Naive B cell (primary cell): ENCODE data around the gene MTG2. TPM values are rescaled to one million over a fixed set of nuclear protein-coding genes. Genes with fewer than 3 reads are reported as not detected.

ENCODE experiments used
- ATAC-seq, 2 donors: fragments of 150-1000 bp; cut with Tn5 transposase; 2 replicates each; pipeline ENCODE4 v1.10.0; 2021; ENCODE audit warnings: low read depth in 2 of 2, mild to moderate bottlenecking in 2 of 2, moderate library complexity in 2 of 2
- DNase-seq: peaks from one replicate; pipeline ENCODE4 v3.0.0; 2022
- H3K27ac Mint-ChIP-seq, 6 donors: one replicate each; pipeline ENCODE4 v1.8.0; 2020 to 2022; ENCODE audit warnings: mild to moderate bottlenecking in 6 of 6, mixed read lengths in 6 of 6, moderate library complexity in 5 of 6, inconsistent platforms in 2 of 6
- H3K27me3 Mint-ChIP-seq, 3 donors: one replicate each; pipeline ENCODE4 v1.8.0; 2021 to 2022; ENCODE audit warnings: mixed read lengths in 3 of 3, mild to moderate bottlenecking in 1 of 3
- H3K36me3 Mint-ChIP-seq, 2 donors: one replicate each; pipeline ENCODE4 v1.8.0; 2020 to 2022; ENCODE audit warnings: mixed read lengths in 2 of 2, inconsistent platforms in 1 of 2, mild to moderate bottlenecking in 1 of 2
- H3K4me1 Mint-ChIP-seq, 3 donors: one replicate each; pipeline ENCODE4 v1.8.0; 2020 to 2022; ENCODE audit warnings: mixed read lengths in 3 of 3, inconsistent platforms in 1 of 3, mild to moderate bottlenecking in 1 of 3, moderate library complexity in 1 of 3
- H3K4me3 Mint-ChIP-seq, 8 donors: one replicate each; pipeline ENCODE4 v1.8.0; 2020 to 2022; ENCODE audit warnings: mild to moderate bottlenecking in 8 of 8, mixed read lengths in 8 of 8, moderate library complexity in 8 of 8, inconsistent platforms in 2 of 8
- H3K9me3 Mint-ChIP-seq, 7 donors: one replicate each; pipeline ENCODE4 v1.8.0; 2020 to 2022; ENCODE audit warnings: mixed read lengths in 7 of 7, mild to moderate bottlenecking in 5 of 7, inconsistent platforms in 2 of 7, moderate library complexity in 1 of 7
- polyA plus RNA-seq, 6 donors: library from polyadenylated mRNA; unstranded; fragments of 300-500 nt; fragmentation: Illumina TruSeq; gene quantifications; one replicate each; pipeline ENCODE4 v1.2.3, GENCODE V29; 2021; ENCODE audit warnings: low read depth in 6 of 6

Gene MTG2
- polyA plus RNA-seq, 6 donors from 2014 or later, result 12.7 to 19.1 (median 16.3) TPM

DNA sequence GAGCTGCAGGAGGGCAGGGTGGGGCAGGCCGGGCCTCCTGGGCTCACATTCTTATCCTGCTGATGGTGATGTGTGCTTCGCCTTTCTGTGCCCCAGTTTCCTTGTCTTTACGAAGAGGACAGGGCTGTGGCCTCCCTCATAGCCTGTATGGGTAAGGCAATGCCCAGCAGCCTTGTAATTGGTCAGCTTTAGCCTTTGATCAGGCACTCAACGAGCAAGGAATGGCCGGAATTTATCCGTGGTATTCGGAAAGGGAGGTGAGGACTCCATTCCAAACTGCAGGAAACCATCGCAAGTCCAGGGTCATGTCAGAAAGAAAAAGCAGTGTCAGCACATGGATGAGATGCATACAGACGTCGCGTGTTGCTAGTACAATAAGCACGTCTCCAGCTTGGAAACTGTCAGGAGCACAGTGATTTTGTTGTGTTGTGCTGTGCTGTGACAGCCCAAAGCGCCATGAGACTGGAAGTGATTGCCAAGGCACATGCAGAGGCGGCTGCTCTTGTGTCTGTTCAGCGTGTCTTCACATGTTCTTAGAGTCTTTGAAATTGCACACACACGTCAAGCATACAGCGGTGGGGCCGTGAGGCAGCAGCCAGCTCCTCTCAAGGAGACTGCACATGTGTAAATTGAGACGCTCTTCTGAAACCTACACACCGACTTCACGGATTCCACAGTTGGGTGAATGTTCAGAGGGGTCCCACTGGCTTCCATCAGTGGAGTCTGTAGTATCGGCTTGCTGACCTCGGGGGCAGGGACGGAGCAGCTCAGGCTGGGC is 33.1 kb upstream of the MTG2 start:
- DNase-seq, result no peak
- no peaks in the 10 kb centered on the region for H3K27me3 Mint-ChIP-seq
- H3K4me3 Mint-ChIP-seq, result peak overlapping the region in 1 of 8 donors; percentile 57
- H3K27ac Mint-ChIP-seq, result no peak overlapping the region
- peaks cover 30 to 50% (median 37%) of the 10 kb centered on the region in 3 donors for H3K4me1 Mint-ChIP-seq
- H3K9me3 Mint-ChIP-seq, result peaks cover 0 to 5% (median 2%) of the 10 kb centered on the region in 7 donors
- peaks cover 15 to 25% of the 10 kb centered on the region in 2 donors for H3K36me3 Mint-ChIP-seq
- no peak for ATAC-seq

DNA sequence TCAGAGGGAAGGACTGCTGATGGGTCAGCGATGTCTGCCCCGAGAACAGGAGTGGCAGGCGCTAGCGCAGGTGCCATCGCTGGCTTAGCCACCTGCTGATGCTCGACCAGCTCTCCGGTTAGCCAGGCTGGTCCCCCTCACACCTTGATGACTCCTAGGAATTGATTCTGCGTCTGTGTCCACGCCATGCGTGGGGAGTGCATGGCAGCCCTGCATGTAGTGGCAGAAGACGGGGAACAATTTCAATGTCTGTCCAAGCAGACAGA is 32.6 kb upstream of the MTG2 start:
- H3K36me3 Mint-ChIP-seq, result peaks cover 15 to 29% of the 10 kb centered on the region in 2 donors
- H3K27ac Mint-ChIP-seq, result no peak overlapping the region
- H3K4me3 Mint-ChIP-seq, result peak overlapping the region in 1 of 8 donors; percentile 57
- DNase-seq (no peak), ATAC-seq (no peak)
- peaks cover 25 to 45% (median 35%) of the 10 kb centered on the region in 3 donors for H3K4me1 Mint-ChIP-seq
- H3K27me3 Mint-ChIP-seq, result no peaks in the 10 kb centered on the region
- peaks cover 0 to 5% (median 2%) of the 10 kb centered on the region in 7 donors for H3K9me3 Mint-ChIP-seq

DNA sequence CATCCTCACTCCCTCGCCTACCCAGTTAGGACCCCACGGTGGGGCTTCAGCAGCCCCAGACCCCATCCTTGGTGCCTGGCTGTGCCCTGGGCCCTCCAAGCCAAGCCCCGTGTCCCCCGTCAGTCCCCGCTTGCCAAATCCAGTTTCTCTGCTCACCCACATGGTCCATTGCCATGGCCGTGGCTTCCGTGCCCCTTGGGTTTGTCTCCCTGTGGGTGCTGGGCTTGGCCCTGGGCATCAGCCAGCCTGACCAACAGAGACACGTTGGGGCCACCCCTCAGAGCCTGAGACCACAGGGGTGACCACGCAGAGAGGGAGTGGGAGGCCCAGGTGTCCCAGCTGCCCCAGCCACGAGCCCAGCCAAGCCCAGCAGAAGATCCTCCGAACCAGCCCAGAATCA is 31.6 kb upstream of the MTG2 start:
- Mint-ChIP-seq H3K27ac (no peak overlapping the region), H3K4me3 (no peak overlapping the region), H3K27me3 (no peaks in the 10 kb centered on the region), H3K36me3 (peaks cover 15 to 29% of the 10 kb centered on the region in 2 donors), H3K4me1 (peaks cover 26 to 35% (median 29%) of the 10 kb centered on the region in 3 donors), H3K9me3 (peaks cover 0 to 5% (median 2%) of the 10 kb centered on the region in 7 donors)
- ATAC-seq (no peak), DNase-seq (no peak)

DNA sequence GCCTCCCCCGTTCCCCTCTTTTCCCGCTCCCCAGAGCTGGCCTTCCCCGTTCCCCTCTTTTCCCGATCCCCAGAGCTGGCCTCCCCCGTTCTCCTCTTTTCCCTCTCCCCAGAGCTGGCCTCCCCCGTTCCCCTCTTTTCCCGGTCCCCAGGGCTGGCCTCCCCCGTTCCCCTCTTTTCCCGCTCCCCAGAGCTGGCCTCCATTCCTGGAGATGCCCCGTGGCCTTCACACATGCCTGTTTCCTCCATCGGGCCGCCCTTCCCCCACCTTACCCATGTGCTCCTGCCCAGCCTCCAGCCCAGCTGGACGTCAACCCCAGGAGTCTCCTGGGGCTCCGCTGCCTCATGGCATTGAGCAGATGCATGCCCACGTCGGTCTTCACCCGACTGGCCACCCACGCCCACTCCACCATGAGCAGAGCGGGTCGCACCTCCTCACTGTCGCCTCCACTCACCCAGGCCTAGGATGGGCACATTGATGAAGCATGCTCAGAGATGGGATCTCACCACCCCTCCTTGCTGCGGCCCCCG is 30.9 kb upstream of the MTG2 start:
- peaks cover 0 to 5% (median 2%) of the 10 kb centered on the region in 7 donors for H3K9me3 Mint-ChIP-seq
- peak overlapping the region in 1 of 8 donors; percentile 33 for H3K4me3 Mint-ChIP-seq
- H3K4me1 Mint-ChIP-seq, result peaks cover 26 to 34% (median 31%) of the 10 kb centered on the region in 3 donors
- no peak for ATAC-seq
- DNase-seq, result no peak
- no peak overlapping the region for H3K27ac Mint-ChIP-seq
- peaks cover 15 to 29% of the 10 kb centered on the region in 2 donors for H3K36me3 Mint-ChIP-seq
- H3K27me3 Mint-ChIP-seq, result no peaks in the 10 kb centered on the region

DNA sequence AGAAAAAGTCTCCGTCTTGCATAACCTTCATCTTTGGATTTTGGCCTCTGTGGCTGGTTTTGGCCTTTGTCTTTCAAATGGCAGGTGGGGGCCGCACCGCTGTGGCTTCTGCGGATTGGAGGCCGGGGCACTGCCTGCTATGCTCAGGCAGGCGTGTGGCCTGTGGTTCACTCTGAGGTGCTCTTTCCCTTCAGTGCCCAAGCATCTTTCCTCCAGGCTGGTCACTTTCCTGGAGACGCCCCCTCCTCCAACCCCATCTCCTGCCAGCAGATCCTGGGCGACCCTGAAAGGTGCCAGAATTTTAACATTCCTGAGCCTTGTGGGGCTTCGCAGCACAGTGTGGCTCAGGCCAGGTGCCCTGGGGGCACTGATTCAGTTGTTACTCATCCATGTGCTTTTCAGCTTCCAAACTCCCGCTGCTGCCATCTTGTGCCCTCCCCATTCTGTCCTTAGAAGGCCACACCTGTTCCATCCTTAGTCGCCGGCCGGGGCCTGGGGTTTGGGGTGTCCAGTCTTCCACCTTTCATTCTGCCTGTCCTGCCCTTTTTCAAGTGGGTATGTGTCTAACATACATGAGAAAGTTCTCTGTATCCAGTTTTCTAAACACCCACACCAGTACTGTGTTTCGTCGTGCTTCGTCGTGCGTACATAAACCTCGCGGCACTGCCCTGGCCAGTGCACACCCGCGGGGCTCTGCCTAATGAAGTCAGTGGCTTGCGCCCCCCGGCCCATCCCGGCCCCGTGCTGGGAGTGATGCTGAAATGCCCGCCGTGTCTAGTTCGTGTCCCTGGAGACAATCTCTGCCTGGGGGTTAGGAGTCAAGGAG is 27.2 kb upstream of the MTG2 start:
- Mint-ChIP-seq H3K27me3 (no peaks in the 10 kb centered on the region), H3K27ac (peak overlapping the region in 1 of 6 donors; percentile 10), H3K9me3 (peaks cover 0 to 5% (median 2%) of the 10 kb centered on the region in 7 donors), H3K4me1 (peaks cover 10 to 14% (median 12%) of the 10 kb centered on the region in 3 donors), H3K4me3 (no peak overlapping the region), H3K36me3 (peaks cover 15 to 29% of the 10 kb centered on the region in 2 donors)
- ATAC-seq (no peak), DNase-seq (no peak)

DNA sequence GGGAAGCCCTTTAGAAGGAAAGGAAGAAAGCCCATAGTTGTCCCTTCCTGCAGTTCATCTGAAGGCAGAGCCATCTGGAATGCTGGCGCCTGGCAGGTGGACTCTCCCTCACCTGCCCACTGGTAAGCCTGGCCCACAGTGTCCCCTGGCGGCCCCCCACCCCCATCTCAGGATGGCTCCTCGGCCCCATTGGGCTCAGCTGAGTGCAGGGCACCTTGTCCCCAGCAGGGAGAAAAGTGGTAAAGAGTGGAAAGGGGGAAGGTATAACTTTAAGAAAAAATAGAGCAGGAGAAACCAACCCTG is 26.6 kb upstream of the MTG2 start:
- DNase-seq (no peak), ATAC-seq (no peak)
- H3K4me1 Mint-ChIP-seq, result peaks cover 10 to 12% (median 11%) of the 10 kb centered on the region in 3 donors
- H3K27me3 Mint-ChIP-seq, result no peaks in the 10 kb centered on the region
- H3K9me3 Mint-ChIP-seq, result peaks cover 0 to 5% (median 2%) of the 10 kb centered on the region in 7 donors
- H3K27ac Mint-ChIP-seq, result no peak overlapping the region
- no peak overlapping the region for H3K4me3 Mint-ChIP-seq
- H3K36me3 Mint-ChIP-seq, result peaks cover 15 to 29% of the 10 kb centered on the region in 2 donors

DNA sequence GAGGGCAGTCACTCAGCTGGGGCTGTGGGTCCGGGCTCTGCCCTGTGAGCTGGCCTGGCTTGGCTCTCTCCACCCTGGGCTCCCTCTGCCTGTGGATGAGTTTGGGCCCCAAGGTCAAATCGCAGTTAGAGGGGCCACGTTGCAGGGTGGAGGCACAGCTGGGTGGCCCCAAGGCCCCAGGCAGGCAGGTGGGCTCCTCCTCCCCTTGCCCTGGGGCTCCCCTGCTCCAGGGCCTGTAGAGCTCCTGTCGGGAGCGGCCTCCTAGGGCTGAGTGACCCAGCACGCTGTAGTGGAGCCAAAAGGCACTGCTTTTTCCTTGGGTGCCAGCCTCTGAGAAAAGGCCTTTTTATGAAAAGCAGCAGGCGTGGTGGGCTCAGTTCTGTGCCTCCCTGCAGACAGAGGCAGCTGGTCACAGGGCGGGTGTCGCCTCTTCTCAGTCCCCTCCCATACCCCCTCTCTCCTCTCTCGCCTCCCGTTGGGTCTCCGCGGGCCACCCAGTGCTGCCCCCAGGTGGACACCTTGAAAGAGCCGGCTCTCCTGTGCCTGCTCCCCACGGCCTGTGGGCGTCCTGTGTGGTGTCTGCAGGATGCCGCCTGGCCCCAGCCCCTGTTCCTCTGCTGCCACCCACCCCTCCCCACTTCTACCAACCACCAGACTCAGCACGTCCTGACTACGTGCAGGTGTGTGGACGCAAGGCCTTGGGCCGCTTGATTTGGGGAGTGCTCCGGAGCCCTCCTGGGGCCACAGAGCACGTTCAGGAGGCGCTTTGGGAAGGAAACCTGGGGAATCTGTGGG is 26.0 kb upstream of the MTG2 start:
- H3K27ac Mint-ChIP-seq, result no peak overlapping the region
- DNase-seq (peak; percentile 70), ATAC-seq (peak; percentile 91 to 97)
- H3K9me3 Mint-ChIP-seq, result peaks cover 0 to 5% (median 2%) of the 10 kb centered on the region in 7 donors
- peaks cover 10 to 12% (median 11%) of the 10 kb centered on the region in 3 donors for H3K4me1 Mint-ChIP-seq
- no peaks in the 10 kb centered on the region for H3K27me3 Mint-ChIP-seq
- H3K4me3 Mint-ChIP-seq, result no peak overlapping the region
- peaks cover 15 to 29% of the 10 kb centered on the region in 2 donors for H3K36me3 Mint-ChIP-seq

DNA sequence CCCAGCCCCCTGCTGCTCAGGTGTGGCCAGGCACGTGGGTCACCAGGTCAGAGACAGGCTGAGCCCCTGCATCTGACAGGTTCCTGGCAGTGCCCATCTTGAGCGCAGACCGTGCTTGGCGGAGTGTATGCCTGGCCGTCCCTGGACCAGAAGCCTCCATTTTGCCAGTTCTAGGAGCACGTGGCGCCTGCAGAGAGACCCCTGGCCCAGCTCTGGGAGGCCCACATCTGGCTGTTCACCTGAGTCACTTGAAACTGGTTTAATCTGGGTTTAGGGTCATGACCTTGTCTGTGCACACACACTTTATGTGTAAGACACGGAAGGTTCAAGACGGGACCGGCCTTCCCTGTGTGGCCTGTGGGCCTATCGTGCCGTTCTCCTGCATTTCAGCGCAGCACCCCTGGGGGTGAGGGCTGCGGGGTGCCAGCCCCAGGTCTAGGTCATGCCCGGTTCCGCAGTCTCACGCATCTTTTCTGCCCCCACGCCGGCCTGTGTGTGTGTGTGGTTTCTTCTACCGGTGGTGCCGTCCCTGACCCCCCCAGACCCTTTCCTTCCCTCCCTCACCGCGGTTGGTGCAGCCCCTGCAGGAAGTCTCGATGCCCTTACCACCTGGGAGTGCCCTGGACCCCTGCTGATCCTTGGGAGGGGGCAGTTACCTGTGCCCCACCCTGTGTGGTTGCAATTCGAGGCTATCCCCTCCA is 25.3 kb upstream of the MTG2 start:
- Mint-ChIP-seq H3K4me1 (peaks cover 7 to 10% (median 8%) of the 10 kb centered on the region in 3 donors), H3K36me3 (peaks cover 15 to 25% of the 10 kb centered on the region in 2 donors), H3K27me3 (no peaks in the 10 kb centered on the region), H3K9me3 (peaks cover 0 to 5% (median 2%) of the 10 kb centered on the region in 7 donors), H3K4me3 (no peak overlapping the region), H3K27ac (no peak overlapping the region)
- DNase-seq, result no peak
- ATAC-seq, result no peak

DNA sequence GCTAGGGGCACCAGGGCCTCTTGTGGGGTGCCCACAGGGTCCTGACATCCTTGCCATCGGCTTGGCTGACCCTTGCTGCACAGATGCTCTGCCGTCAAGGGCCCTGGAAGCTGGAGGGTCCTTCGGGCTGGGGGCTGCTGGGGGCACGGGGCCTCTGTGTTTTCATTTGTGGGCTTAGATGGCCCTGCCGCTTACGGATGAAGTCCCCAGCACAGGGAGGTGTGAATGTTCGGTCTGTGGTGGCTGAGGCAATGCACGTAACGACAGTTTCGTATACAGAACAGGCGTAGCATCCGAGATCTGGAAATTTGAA is 24.8 kb upstream of the MTG2 start:
- no peaks in the 10 kb centered on the region for H3K27me3 Mint-ChIP-seq
- peaks cover 0 to 5% (median 2%) of the 10 kb centered on the region in 7 donors for H3K9me3 Mint-ChIP-seq
- DNase-seq, result no peak
- H3K4me1 Mint-ChIP-seq, result peaks cover 4 to 10% (median 5%) of the 10 kb centered on the region in 3 donors
- H3K36me3 Mint-ChIP-seq, result peaks cover 11 to 20% of the 10 kb centered on the region in 2 donors
- no peak for ATAC-seq
- H3K4me3 Mint-ChIP-seq, result no peak overlapping the region
- H3K27ac Mint-ChIP-seq, result no peak overlapping the region

DNA sequence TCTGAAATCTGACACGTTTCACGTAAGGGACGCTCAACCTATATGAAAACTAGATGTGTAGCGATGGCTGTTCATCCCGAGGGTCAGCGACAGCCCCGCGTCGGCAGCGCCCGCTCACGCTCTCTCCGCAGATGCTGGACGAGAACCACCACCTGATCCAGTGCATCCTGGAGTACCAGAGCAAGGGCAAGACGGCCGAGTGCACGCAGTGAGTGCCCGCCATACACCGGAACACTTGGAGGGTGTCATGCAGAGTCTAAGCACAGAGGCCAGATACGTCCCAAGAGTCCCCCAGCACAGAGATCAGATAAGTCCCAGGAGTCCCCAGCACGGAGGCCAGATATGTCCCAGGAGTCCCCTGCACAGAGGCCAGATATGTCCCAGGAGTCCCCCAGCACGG is 24.3 kb upstream of the MTG2 start:
- H3K9me3 Mint-ChIP-seq, result peaks cover 0 to 3% (median 0%) of the 10 kb centered on the region in 7 donors
- no peaks in the 10 kb centered on the region for H3K27me3 Mint-ChIP-seq
- H3K36me3 Mint-ChIP-seq, result peaks cover 7 to 15% of the 10 kb centered on the region in 2 donors
- no peak for ATAC-seq
- H3K4me1 Mint-ChIP-seq, result peaks cover 4 to 10% (median 5%) of the 10 kb centered on the region in 3 donors
- peak overlapping the region in 1 of 8 donors; percentile 44 for H3K4me3 Mint-ChIP-seq
- no peak for DNase-seq
- no peak overlapping the region for H3K27ac Mint-ChIP-seq

DNA sequence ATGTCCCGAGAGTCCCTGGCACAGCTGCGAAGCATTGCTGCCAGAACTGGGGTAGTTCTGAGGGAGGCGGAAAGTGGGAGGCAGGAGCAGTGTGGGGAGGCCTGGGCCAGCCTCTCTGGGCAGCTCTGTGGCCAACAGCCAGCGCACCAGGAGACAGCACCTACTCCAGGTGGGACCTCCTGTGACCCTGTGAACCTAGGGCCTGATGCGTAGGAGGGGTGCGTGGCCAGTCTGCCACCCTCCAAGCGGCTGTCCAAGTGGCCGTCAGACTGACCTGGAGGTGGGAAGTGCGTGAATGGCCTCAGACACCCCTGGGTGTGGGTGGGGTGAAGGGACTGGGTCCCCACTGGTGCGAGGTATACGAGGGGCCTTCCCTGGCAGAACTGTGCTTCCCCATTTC is 23.8 kb upstream of the MTG2 start:
- Mint-ChIP-seq H3K9me3 (no peaks in the 10 kb centered on the region), H3K27me3 (no peaks in the 10 kb centered on the region), H3K36me3 (peaks cover 2 to 9% of the 10 kb centered on the region in 2 donors), H3K4me1 (peaks cover 4 to 10% (median 5%) of the 10 kb centered on the region in 3 donors), H3K27ac (no peak overlapping the region), H3K4me3 (no peak overlapping the region)
- ATAC-seq, result no peak
- no peak for DNase-seq

DNA sequence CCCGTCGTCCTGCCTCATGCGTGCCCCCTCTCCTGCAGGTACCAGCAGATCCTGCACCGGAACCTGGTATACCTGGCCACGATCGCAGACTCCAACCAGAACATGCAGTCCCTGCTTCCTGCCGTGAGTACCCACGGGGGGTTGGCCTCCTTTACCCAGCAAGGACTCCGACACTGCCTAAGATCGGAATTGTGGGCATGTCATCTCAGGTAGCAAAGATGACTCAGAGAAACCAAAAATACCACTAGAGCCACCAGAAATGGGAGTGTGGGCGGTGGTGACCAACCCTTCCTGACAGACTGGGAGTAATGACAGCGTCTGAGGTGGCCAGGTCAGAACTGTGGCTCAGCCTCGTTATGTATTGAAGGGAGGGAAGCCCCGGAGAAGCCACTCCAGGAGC is 23.0 kb upstream of the MTG2 start:
- DNase-seq (no peak), ATAC-seq (no peak)
- no peak overlapping the region for H3K27ac Mint-ChIP-seq
- no peaks in the 10 kb centered on the region for H3K9me3 Mint-ChIP-seq
- peaks cover 0 to 3% of the 10 kb centered on the region in 2 donors for H3K36me3 Mint-ChIP-seq
- peaks cover 4 to 10% (median 5%) of the 10 kb centered on the region in 3 donors for H3K4me1 Mint-ChIP-seq
- H3K27me3 Mint-ChIP-seq, result no peaks in the 10 kb centered on the region
- H3K4me3 Mint-ChIP-seq, result no peak overlapping the region

DNA sequence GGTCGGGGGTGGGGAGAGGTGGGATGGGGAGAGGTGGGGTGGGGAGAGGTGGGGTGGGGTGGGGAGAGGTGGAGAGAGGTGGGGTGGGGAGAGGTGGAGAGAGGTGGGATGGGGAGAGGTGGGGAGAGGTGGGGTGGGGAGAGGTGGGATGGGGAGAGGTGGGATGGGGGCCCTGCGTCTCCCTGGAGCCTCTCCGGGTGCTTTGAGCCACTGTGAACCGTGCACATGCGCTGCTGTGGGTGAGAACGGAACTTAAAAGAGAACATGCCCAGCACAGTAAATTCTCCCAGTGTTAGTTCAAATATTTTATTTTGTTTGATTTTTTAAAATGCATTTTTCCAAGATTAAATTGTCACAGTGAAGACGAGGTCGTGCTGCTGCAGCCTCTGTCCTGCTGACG is 22.6 kb upstream of the MTG2 start:
- Mint-ChIP-seq H3K36me3 (peaks cover 0 to 1% of the 10 kb centered on the region in 2 donors), H3K9me3 (no peaks in the 10 kb centered on the region), H3K4me1 (peaks cover 4 to 10% (median 5%) of the 10 kb centered on the region in 3 donors), H3K27me3 (no peaks in the 10 kb centered on the region), H3K4me3 (no peak overlapping the region), H3K27ac (no peak overlapping the region)
- no peak for DNase-seq
- ATAC-seq, result no peak
